Spinal cord (tissue), 10 donors: ENCODE data around the gene RHOB. TPM values are rescaled to one million over a fixed set of nuclear protein-coding genes. Genes with fewer than 3 reads are reported as not detected.

Source experiments
- DNase-seq, 6 donors: peaks; one replicate each; pipeline versions ENCODE4 v3.0.0 to v3.0.0-alpha.2; 2013 to 2015; ENCODE audit warnings: low spot score in 6 of 6, low read depth in 4 of 6
- H3K27ac ChIP-seq: one replicate; pipeline ENCODE4 v1.5.1; 2013; ENCODE audit warnings: low read depth, low read length, control low read depth
- H3K27me3 ChIP-seq: one replicate; pipeline ENCODE4 v1.6.1; 2013; ENCODE audit warnings: low read length; ENCODE audit not compliant: control insufficient read depth, insufficient read depth
- H3K36me3 ChIP-seq: one replicate; pipeline ENCODE4 v1.6.1; 2013; ENCODE audit warnings: low read length; ENCODE audit not compliant: control insufficient read depth, insufficient read depth
- H3K4me1 ChIP-seq: one replicate; pipeline ENCODE4 v1.6.1; 2013; ENCODE audit warnings: low read length; ENCODE audit not compliant: control insufficient read depth, insufficient read depth
- H3K4me3 ChIP-seq: one replicate; pipeline ENCODE4 v1.5.1; 2013; ENCODE audit warnings: low read depth, low read length, control low read depth
- H3K9me3 ChIP-seq: one replicate; pipeline ENCODE4 v1.6.1; 2013; ENCODE audit warnings: low read length; ENCODE audit not compliant: control insufficient read depth, insufficient read depth
- WGBS: methylation state at CpG from one replicate; pipeline ENCODE4 v1.1.5; 2013; ENCODE audit warnings: missing lambda C conversion rate; ENCODE audit not compliant: insufficient coverage; 5-methylcytosine and 5-hydroxymethylcytosine counted together
- long read RNA-seq, 4 donors: transcript quantifications; one replicate each; lab custom pipeline, GENCODE V29; 2026
- polyA plus RNA-seq, 2 donors: library from polyadenylated mRNA; unstranded; fragments of 120-200 nt; gene quantifications; one replicate each; pipeline ENCODE4 v1.2.1, GENCODE V29; 2013; ENCODE audit not compliant: insufficient read length in 2 of 2
- total RNA-seq, 2 donors: library from RNA; depleted of rRNA in 1 of 2; stranded (reverse); fragments of 120-200 nt in 1 of 2; fragments of >200 nt in 1 of 2; gene quantifications; one replicate each; pipeline versions ENCODE4 v1.2.3 to v1.2.4, GENCODE V29; 2013 to 2014
- donor health status: healthy.

Gene RHOB
- total RNA-seq (100 to 1,000 TPM; 253 to 309 TPM), polyA plus RNA-seq (100 to 1,000 TPM; 193 to 209 TPM)
- long read RNA-seq, donor 1, transcript RHOB-201 (1 exons, 2,372 nt): major isoform, 208 of 208 reads
- long read RNA-seq, donor 1, partial matches to known transcripts: 0 of 208 reads
- long read RNA-seq, donor 1, other reads (novel, unspliced or antisense): 0 of 208 reads
- long read RNA-seq, donor 2, transcript RHOB-201 (1 exons, 2,372 nt): major isoform, 76 of 76 reads
- long read RNA-seq, donor 2, partial matches to known transcripts: 0 of 76 reads
- long read RNA-seq, donor 2, other reads (novel, unspliced or antisense): 0 of 76 reads
- long read RNA-seq, donor 3, transcript RHOB-201 (1 exons, 2,372 nt): major isoform, 77 of 77 reads
- long read RNA-seq, donor 3, partial matches to known transcripts: 0 of 77 reads
- long read RNA-seq, donor 3, other reads (novel, unspliced or antisense): 0 of 77 reads
- long read RNA-seq, donor 4, transcript RHOB-201 (1 exons, 2,372 nt): major isoform, 122 of 122 reads
- long read RNA-seq, donor 4, partial matches to known transcripts: 0 of 122 reads
- long read RNA-seq, donor 4, other reads (novel, unspliced or antisense): 0 of 122 reads

GRCh38 chr2:20446917-20447436 lies at the start of gene RHOB:
Gene RHOB, plus strand, starts transcription at chr2:20447074. Its CDS starts 392 bp downstream, at chr2:20447466.
- 0% methylated on average over 60 of the region's 60 CpGs for WGBS

GRCh38 chr2:20397811-20398447 lies 48.9 kb upstream of the RHOB start:
- H3K27ac ChIP-seq: no peak overlapping the region
- H3K27me3 ChIP-seq: no peaks in the 10 kb centered on the region
- H3K9me3 ChIP-seq: no peaks in the 10 kb centered on the region
- no peak for DNase-seq
- WGBS: 89% methylated on average over 5 of the region's 5 CpGs
- no peak overlapping the region for H3K4me3 ChIP-seq
- no peaks in the 10 kb centered on the region for H3K4me1 ChIP-seq
- no peaks in the 10 kb centered on the region for H3K36me3 ChIP-seq

More at GRCh38 chr2:20446917-20447436, at the start of gene RHOB:
- Histone ChIP-seq H3K4me3 (peak within 1 kb of the TSS; percentile 62), H3K9me3 (no peaks in the 10 kb centered on the region), H3K4me1 (peaks cover 40% of the 10 kb centered on the region), H3K36me3 (peaks cover 11% of the 10 kb centered on the region), H3K27ac (peak within 1 kb of the TSS; percentile 95), H3K27me3 (no peaks in the 10 kb centered on the region)
- peak; percentile 96 to 100 (median 97) for DNase-seq

GRCh38 chr2:20398956-20399567 lies 47.8 kb upstream of the RHOB start:
- Histone ChIP-seq H3K36me3 (no peaks in the 10 kb centered on the region), H3K27me3 (no peaks in the 10 kb centered on the region), H3K9me3 (no peaks in the 10 kb centered on the region), H3K4me3 (no peak overlapping the region), H3K4me1 (no peaks in the 10 kb centered on the region), H3K27ac (no peak overlapping the region)
- 89% methylated on average over 3 of the region's 7 CpGs for WGBS
- DNase-seq: no peak

GRCh38 chr2:20400306-20400705 lies 46.6 kb upstream of the RHOB start:
- Histone ChIP-seq H3K27ac (no peak overlapping the region), H3K4me3 (no peak overlapping the region), H3K4me1 (no peaks in the 10 kb centered on the region), H3K36me3 (no peaks in the 10 kb centered on the region), H3K27me3 (no peaks in the 10 kb centered on the region), H3K9me3 (no peaks in the 10 kb centered on the region)
- no CpG with 5 or more reads among the region's 1 CpG for WGBS
- DNase-seq: no peak

- DNase-seq: peak in 1 of 6 donors; percentile 16
- Histone ChIP-seq H3K36me3 (no peaks in the 10 kb centered on the region), H3K27ac (no peak overlapping the region), H3K4me3 (no peak overlapping the region), H3K27me3 (no peaks in the 10 kb centered on the region), H3K4me1 (no peaks in the 10 kb centered on the region), H3K9me3 (no peaks in the 10 kb centered on the region)
- 70% methylated on average over 3 of the region's 3 CpGs for WGBS
These were observed 45.9 kb upstream of the RHOB start for GRCh38 chr2:20400787-20401488.

- no peak for DNase-seq
- no peak overlapping the region for H3K4me3 ChIP-seq
- no peaks in the 10 kb centered on the region for H3K9me3 ChIP-seq
These were observed 45.4 kb upstream of the RHOB start for GRCh38 chr2:20401489-20401835.

GRCh38 chr2:20403774-20404312 lies 43.0 kb upstream of the RHOB start:
- WGBS: 73% methylated on average over 2 of the region's 5 CpGs
- no peaks in the 10 kb centered on the region for H3K27me3 ChIP-seq
- no peak overlapping the region for H3K27ac ChIP-seq
- H3K9me3 ChIP-seq: no peaks in the 10 kb centered on the region
- H3K4me1 ChIP-seq: no peaks in the 10 kb centered on the region
- H3K36me3 ChIP-seq: no peaks in the 10 kb centered on the region
- H3K4me3 ChIP-seq: no peak overlapping the region
- DNase-seq: no peak

More at GRCh38 chr2:20401489-20401835, 45.4 kb upstream of the RHOB start:
- WGBS: 88% methylated on average over 4 of the region's 6 CpGs
- no peaks in the 10 kb centered on the region for H3K4me1 ChIP-seq
- H3K36me3 ChIP-seq: no peaks in the 10 kb centered on the region
- no peaks in the 10 kb centered on the region for H3K27me3 ChIP-seq
- H3K27ac ChIP-seq: no peak overlapping the region

- Histone ChIP-seq H3K36me3 (no peaks in the 10 kb centered on the region), H3K4me3 (no peak overlapping the region), H3K9me3 (peaks cover 2% of the 10 kb centered on the region), H3K27ac (no peak overlapping the region), H3K4me1 (no peaks in the 10 kb centered on the region), H3K27me3 (no peaks in the 10 kb centered on the region)
- no peak for DNase-seq
- WGBS: no CpG with 5 or more reads among the region's 2 CpGs
These were observed 41.9 kb upstream of the RHOB start for GRCh38 chr2:20404950-20405349.

- no peaks in the 10 kb centered on the region for H3K4me1 ChIP-seq
- no peak overlapping the region for H3K27ac ChIP-seq
- H3K27me3 ChIP-seq: no peaks in the 10 kb centered on the region
- H3K36me3 ChIP-seq: no peaks in the 10 kb centered on the region
- no peak for DNase-seq
- peaks cover 6% of the 10 kb centered on the region for H3K9me3 ChIP-seq
- no peak overlapping the region for H3K4me3 ChIP-seq
These were observed 37.8 kb upstream of the RHOB start for GRCh38 chr2:20409039-20409438.
